GM21717 (cell line): Measurements from ENCODE around the gene SEZ6L.

Experiments
- ATAC-seq: cut with Tn5 transposase; IDR thresholded peaks from one replicate; pipeline ENCODE4 v1.9.1; 2021; ENCODE audit warnings: mild to moderate bottlenecking, moderate library complexity; ENCODE audit not compliant: unreplicated experiment

SEZ6L gene

GRCh38 chr22:26169315-26170111, at the start of gene SEZ6L:
Gene SEZ6L (plus strand): TSS chr22:26169462. CDS start chr22:26169670, 208 bp downstream.
- no peak for ATAC-seq

GRCh38 chr22:26122920-26123468, 46.3 kb upstream of the SEZ6L start:
- no peak for ATAC-seq

- no peak for ATAC-seq
Measured at GRCh38 chr22:26124991-26125725, 44.1 kb upstream of the SEZ6L start.

- no peak for ATAC-seq
Measured at GRCh38 chr22:26127126-26127525, 42.1 kb upstream of the SEZ6L start.

DNA sequence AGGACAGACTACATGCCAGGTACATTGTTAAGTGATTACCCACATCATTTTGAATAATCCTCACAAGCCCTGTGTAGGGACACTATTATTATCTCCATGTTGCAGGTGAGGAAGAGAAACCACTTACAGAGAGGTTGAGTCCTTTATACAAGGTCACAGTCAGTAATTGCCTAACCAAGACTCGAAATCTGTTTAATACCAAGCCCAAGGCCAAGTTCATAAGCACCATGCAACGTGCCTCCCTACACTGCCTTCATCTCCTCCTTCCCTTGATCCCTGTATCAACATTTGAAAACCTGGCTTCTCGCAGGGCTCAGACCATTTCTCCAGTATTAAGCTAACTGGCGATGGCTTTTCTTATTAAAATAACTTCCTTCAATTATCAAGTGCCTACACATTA, 41.7 kb upstream of the SEZ6L start:
- ATAC-seq = no peak

- no peak for ATAC-seq
Measured at GRCh38 chr22:26131589-26132154, 37.6 kb upstream of the SEZ6L start.

DNA sequence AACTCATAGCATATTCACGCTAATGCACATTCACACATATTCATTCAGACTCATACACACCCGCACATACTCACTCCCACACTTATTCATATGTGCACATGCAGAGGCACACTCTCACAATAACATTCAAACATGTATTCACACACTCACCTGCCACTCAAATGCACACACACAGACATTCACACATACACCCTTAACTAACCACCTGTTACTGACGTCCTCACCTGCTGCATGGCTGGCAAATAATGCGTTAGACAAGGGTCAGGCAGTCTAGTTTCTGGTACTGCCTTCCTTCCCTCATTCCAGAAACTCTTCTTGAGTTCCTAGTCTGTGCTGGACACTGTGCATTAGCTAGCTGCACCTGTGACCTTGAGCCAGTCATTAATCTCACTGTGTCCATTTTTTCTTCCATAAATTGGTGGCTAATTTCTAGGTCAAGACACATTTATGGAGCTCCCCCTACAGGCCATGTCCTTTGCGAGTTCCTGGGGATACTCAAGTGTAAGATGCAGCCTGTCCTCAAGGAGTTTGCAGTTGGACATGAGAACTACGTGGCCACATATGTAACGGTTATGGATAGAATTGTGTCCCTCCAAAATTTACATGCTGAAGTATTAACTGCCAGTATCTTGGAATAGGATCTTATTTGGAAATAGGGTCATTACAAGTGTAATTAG, 34.5 kb upstream of the SEZ6L start:
- no peak for ATAC-seq

DNA sequence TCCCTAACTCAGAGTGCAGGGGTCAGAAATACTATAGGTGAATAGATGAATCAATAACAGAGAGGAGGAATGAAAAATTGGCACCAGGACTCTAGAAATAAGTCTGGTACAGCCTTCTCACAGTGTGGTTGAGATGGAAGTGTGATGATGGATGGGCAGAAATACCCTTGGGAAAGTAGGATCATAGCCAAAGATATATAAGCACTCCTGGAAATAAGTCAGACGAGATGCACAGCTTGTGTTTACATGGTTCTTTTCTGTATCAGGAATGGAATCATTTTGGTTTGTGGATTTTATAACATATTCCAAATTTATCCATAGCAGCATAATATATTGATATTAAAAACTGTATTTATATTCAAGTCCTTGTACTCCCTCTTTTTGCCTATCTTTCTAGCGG, 33.5 kb upstream of the SEZ6L start:
- no peak for ATAC-seq

DNA sequence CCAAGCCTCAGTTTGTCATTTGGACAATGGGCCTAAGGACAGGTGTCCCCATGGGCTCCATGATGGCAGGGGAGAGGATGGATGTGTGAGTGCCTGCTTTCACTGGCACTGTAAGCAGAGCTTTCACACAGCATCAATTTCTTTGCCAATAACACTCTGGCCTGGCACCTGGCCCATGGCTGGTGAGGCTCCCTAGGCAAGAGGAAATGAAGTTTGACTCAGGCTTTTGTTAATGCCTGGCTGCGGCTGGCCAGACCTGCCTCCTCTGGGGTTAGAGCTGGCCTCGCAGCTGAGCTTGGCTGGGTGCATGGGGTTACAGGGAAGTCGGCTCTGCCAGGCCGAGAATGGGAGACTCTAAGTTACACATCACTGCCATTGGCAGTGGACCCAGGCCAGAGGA, 30.0 kb upstream of the SEZ6L start:
- ATAC-seq = no peak

- ATAC-seq = no peak
Measured at GRCh38 chr22:26141831-26142230, 27.4 kb upstream of the SEZ6L start.

- ATAC-seq = no peak
Measured at GRCh38 chr22:26143806-26144325, 25.4 kb upstream of the SEZ6L start.

GRCh38 chr22:26159886-26160285, 9.4 kb upstream of the SEZ6L start:
- no peak for ATAC-seq

GRCh38 chr22:26161746-26162145, 7.5 kb upstream of the SEZ6L start:
- no peak for ATAC-seq

GRCh38 chr22:26162926-26163325, 6.3 kb upstream of the SEZ6L start:
- ATAC-seq = no peak

- no peak for ATAC-seq
Measured at GRCh38 chr22:26164174-26164573, 5.1 kb upstream of the SEZ6L start.

GRCh38 chr22:26168330-26168851, 871 bp upstream of the SEZ6L start:
- ATAC-seq = no peak

DNA sequence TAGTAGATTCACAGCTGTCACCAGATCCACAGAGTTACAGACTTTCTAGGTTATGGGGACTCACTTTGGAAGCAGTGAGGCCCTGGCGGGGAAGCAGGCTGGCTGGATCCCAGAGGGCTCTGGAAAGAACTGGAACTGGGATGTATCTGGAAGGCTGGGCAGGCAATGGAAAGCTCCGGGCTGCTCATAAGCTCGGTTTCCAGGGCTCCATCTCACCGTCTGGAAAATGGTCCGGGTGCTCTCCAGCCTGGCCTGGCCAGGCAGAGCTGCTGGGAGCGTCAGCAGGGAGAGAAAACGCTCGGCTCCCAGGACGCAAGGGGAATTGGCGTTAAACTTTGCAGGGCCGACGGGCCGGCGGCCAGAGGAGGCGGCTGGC, 335 bp upstream of the SEZ6L start:
- no peak for ATAC-seq

GRCh38 chr22:26170112-26170492, 840 bp downstream of the SEZ6L start:
- no peak for ATAC-seq

- no peak for ATAC-seq
Measured at GRCh38 chr22:26170795-26171580, 1.7 kb downstream of the SEZ6L start.

DNA sequence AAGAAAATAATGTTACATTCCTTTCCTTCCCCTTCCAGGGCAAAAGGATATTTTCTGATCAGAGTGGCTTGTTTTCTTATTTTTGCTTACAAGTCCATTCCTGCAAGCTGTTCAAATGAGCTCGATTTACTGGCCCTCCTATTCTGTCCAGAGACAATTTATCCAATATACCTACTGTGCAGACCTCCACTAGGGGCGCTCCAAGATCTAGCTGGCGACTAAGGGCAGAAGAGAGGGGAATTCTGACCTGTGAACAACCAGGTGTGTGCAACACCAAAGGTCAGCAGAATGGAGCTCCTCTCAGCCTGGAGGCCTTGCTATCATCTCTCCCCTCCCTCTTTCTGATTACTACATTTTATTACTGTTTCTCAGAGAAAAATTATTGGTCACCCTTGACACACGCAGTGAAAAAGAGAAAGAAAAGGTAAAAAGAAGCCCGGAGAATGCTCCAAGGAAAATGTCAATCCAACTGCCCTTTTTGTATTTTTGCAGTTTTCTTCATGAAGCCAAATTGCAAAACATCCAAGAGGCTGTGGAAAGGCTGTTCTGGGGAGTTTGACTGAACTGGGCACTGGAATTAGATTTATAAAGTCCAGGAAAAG, 3.2 kb downstream of the SEZ6L start:
- ATAC-seq = no peak
